HG03108 (cell line): ENCODE results near the gene GP1BB.

Source experiments
- ATAC-seq: cut with Tn5 transposase; IDR thresholded peaks from one replicate; pipeline ENCODE4 v1.9.1; 2021; ENCODE audit warnings: moderate library complexity; ENCODE audit not compliant: unreplicated experiment

Gene GP1BB

DNA sequence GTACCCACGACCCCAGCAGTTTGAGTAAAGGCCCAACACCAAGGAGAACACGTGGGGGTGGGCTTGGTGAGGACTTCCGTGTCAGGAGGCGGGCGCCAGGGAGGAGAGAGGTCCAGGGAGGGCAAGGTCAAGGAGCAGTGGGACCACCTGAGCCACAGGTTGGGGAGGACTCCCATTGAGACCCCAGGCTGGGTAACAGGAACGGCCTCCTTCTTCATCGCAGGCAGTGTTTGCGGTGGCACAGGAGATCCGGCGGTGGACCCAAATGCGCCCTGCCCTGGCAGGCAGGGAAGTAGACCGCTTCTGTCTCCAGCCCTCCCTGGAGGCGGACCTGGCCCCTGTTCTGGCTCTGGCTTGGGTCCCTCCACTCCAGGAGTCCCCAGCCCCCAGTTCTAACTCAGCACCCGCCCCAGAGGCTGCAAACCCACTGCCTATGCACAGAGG lies 31.4 kb downstream of the GP1BB start:
- ATAC-seq, result no peak

DNA sequence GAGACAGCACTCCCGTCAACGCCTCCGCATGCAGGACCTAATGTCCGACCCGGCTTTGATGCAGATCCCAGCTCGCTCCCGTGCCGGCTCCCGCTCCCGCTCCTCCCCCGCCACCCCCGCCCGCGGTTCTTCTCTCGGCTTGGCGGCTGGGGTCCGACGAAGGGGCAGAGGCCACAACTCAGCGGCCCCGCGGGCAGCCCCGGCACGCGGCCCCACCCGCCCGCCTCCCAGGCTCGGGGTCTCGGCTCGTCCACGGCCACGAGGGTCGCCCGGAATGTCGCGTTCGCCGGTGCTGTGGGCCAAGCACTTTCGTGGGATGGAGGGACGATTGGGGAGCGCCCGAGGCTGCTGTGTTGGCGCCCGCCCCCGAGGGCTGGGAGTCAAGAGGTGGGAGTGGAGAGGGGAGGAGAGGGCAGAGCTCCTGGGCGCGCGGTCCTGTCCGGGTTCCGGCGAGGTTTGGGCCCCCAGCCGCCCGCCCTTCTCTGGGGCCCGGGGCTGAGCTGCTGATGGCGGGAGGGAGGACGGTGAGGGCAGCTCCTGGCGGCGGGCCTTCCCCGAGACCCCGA lies 31.9 kb downstream of the GP1BB start:
- no peak for ATAC-seq

DNA sequence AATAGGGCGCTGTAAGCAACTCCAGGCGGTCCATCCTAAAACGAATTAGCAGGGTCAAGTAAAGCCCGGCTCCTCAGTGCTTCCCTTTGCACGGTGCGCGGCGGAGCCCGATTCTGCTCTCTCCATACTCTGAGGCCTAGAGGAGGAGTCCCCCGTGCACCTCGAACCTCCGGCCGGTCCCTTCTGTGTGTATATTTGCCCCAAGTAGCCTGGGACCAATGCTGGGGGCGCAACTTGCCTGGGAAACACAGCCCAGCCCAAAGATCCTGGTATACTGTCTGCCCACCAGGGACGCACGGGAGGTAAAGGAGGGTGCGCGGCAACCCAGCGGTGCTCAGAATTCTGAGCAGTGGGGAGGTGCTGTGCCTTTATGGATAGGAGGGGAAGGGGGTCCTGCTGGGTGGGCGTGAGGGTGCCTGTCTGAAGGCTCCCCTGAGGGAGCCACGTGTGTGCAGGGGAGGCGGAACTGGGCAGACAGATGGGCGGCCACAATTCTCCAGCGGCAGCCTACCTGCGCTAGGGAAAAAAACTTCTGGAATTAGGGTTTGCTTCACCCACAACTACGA lies 32.5 kb downstream of the GP1BB start:
- ATAC-seq, result no peak

DNA sequence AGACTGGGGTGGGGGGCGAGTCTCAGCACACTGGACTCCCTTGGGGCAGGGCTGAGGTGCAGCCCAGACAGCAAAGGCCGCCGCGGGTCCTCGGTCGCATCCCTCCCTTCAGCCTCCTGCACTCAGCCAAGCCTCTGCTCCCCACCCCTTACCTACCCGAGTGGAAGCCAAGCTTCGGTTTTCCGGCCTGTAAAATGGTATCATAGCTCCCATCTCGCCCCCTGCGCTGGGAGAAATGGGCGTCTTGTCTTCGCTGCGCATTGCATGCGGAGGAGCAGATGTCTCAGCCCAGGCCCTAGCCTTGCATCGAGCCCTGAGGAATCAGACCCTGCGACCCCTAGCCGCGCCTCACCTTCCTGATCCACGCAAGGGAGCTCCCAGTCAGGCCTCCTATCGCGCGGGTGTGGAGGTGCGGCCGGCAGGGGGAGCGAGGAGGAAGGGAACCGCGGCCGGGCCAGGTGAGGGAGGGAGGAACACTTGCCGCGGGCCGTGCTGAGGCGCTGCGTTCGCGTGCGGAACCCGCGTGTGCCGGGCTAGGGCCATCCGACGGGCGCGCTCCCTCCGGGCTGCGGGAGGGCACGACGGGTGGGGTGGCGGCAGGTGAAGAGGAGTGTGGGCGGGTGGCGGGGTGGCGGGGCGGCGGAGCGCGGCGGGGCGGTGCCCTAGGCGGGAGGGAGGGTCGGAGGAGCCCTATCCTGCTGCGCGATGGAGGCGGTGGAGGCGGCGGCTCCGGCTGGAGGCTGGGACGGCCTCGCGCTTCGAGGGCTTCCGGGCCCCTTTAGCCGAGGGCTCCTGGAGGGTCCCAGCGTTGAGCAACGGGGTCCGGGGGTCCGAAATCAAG lies 33.2 kb downstream of the GP1BB start:
- no peak for ATAC-seq

DNA sequence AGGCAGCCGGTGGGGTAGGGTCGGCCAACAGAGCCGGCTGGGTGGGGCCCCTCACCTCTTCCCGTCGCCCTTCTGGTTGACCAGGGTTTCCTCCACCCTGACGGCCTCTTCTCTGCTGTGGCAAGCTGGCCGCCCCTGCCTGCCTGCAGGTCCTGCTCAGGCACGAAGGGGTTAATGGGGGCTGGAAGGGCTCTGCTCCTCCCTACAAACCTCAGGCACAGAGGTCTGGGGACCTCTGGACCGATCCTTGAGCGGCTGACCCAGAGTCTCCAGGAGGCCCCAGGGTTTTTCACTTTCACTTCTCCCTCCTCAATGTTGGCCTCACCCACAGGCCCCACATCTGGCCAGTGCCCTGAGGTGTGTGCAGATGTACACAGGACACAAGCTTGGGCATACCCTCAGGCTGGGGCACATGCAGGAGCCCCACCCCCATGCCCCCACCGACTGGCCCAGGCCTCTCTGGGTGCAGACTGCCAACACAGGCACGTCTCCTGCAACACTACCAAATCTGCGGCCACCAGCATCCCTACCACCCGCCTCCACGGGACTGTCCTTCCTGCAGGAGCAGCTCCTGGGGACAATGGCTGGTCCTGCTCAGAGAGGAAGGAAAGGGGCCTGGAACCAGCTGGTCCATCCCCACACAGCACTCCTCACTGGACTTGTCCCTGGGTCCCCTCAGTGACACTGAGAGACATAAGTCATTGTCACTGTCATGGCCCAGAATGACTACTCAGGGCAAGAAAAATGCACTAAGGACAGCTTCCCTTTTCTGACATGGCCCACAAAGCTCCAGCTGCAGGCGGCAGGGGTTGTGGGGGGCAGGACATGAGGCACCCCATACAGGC lies 34.0 kb downstream of the GP1BB start:
- no peak for ATAC-seq

DNA sequence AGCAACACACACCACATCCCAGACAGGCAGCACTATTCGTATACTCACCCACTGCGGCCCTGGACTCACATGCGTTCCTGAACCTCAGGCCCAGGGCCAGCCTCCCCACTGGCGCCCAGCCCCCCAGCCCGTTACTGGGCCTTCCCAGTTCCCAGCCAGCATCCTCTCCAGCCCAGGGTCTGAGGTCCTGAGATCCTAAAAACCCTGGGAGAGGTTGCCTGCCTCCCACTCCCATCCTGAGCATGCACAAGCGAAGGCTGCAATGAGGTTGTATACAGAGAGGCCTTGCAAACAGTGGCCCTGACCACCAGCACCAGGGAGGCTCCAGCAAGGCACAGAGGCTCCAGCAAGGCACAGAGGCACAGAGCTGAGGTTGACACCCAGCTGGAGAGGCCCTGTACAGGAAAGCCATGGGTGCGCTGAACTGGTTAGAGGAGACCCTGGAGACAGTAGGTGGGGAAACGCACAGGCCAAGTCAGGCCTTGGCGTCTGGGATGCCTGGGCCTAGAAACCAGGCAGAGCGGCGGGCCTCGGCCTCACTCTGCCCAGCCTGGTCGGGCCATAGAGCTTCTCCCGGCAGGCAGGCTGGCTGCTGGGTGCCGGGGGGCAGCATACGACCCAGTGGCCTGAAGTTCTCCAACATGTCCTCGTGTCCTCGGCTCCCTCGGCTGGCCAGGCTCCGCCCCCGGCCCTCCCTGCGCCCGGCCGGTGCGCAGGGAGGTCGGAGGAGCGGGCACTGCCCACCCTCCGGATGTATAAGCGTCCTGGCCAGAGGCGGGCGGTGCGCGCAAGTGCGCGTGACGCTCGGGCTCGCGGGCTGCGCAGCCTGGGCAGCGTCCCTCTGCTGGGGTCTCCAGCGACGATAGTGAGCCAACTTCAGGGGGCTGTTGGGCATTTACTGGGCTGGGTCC lies 34.9 kb downstream of the GP1BB start:
- ATAC-seq, result no peak

DNA sequence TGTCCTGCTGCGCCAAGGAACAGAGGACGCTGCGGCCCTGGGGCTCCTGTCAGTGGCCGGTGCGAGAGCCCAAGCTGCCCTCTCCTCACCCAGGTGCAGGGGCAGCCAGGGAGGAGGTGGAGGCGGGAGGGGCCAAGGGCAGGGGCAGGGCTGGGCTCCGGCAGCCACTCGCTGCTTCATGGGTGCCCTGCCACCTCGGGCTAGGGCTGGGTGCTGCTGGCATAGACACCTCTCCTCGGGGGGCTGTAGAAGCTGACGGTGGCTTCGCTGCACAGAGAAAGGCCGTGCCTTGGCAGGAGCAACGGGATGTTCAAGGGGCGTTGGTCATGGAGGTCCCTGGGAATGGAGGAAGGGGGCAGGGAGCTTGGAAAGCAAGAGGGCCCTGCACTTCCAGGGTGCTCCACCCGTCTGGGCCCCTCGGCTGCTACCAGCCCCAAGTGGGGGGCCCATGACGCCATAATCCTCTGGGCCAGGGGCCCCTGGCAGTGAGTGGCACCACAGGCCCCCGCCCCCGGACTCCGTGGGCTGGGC lies 35.6 kb downstream of the GP1BB start:
- no peak for ATAC-seq

DNA sequence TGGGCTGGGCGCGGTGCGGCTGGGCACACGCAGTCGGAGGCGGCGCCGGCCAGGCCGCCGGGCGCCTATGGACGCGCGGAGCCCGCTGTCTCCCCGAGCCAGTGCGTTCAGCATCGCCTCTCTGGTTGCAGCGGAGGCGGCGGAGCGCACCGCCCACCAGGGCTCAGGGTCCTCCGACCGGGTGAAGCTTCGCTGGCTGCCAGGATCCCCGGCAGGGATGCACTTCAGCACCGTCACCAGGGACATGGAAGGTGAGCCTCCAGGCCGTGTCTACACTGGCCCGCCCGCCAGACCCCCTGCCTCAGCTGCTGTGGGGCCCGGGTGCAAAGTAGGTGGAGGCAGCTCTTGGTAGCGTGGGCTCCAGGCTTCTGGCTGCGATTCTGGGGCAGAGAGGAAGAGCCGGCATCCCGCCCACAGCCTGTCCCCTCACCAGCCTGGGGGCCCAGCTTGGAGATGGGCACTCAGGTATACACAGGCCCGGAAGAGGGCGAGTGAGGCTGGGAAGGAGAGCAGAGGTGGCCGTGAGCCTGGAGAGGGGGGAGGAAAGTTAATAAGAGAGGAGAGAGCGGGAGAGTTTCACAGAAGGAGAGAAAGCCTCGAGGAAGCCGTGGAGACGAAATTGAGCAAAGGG lies 36.2 kb downstream of the GP1BB start:
- ATAC-seq, result no peak

DNA sequence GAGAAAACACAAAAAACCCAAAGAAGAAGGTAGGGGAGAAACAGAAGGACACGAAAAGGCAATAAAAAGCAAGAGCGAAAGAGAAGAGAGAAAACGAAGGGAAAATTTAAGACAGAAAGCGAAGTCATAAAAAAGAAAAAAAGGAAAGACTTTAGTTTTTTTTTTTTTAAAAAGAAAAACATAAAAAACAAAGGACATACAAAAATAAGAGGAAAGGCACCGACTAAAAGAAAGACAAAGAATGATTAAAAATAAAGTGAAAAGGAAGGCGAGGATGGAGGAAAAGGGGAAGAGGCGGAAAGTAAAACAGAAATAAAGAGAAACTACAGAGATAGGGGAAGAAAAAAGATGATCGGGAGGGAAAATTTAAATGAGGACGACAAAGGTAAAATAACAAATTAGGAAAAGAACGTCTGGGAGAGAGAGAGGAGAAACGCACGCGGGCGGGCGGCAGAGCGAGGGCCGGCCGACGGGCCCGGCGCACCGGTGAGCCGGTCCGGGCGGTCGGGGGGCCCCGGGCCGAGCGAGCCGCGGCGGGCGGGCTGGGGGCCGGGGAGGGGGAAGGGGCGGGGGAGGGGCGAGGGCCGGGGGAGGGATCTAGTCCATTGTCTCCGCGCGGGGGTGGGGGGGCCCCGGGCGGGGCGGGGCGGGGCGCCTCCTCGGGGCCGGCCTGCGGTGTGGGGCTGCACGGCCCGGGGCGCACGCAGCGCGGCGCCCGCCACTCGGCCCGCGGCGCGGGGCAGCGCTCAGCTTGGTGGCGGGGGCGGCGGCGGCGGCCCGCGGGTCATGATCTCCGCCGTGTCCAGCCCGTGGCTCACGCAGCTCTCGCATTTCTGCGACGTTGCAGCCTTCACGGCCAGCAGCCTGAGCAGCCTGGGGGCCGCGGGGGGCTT lies 37.0 kb downstream of the GP1BB start, which contains the start of gene TBX1:
TSS of gene TBX1 (plus strand) at position 721 of the 893 bp plus-strand sequence. CDS start at position 787, 66 bp downstream.
- ATAC-seq, result no peak

DNA sequence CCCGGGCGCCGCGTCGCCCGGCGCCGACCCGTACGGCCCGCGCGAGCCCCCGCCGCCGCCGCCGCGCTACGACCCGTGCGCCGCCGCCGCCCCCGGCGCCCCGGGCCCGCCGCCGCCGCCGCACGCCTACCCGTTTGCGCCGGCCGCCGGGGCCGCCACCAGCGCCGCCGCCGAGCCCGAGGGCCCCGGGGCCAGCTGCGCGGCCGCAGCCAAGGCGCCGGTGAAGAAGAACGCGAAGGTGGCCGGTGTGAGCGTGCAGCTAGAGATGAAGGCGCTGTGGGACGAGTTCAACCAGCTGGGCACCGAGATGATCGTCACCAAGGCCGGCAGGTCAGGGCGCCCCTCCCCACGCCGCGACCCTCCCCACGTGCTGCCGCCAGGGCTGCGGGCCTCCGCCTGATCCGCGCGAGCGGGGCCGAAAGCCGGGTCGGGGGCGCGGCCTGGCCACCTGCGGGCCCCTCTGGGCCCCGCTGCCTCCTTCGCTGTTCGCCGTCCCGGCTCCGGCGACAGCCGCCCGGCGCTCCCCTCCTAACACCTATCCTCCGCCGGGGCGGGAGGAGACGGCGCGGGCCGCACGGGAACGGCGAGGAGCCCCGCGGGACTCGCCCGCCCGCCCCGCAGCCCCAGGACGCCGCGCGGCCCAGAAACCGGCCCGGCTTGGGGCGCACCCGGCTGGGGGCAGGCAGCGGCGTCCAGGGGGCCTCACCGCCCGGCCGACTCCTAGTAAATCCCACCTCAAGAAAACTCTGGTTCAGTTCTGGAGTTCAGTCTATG lies 37.8 kb downstream of the GP1BB start:
- ATAC-seq, result no peak

DNA sequence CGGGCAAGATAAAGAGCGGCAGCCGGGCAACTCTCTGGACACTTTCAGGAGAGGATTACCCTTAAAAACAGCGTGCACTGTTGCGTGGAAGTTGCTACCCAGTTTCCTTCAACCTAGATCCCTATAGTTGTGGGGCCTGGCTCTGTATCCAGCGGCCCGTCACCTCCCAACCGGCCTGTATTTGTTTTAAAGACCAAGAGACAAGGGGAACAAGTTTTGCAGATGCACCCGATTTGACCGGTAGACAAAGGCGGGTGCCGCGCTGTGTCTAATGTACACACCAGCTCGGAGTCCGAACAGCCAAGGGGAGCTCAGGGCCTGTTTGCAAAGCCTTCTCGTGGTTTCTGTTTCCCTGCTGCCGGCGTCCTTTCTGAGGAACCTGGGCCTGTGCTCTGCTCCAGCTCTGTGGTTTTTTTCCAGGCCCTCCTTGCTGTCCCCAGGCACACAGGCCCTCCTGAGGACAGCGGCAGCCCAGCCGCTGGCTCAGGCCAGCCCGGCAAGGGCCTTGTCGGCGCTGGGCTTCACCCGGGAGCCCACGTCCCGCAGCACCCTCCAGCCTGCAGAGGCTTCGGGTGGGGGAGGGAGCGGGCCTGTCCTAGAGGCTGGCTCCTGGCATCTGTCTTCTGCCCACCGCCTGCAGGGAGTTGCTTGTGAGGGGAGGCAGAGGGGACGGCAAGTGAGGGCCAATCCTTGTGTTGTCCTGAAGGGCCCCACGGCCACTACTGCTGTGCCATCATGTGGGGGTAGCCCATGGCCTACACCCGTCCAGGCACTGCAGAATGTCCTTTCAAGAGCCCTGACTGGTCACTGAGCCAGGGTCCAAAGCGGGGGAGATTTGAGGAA lies 38.6 kb downstream of the GP1BB start:
- ATAC-seq, result no peak

DNA sequence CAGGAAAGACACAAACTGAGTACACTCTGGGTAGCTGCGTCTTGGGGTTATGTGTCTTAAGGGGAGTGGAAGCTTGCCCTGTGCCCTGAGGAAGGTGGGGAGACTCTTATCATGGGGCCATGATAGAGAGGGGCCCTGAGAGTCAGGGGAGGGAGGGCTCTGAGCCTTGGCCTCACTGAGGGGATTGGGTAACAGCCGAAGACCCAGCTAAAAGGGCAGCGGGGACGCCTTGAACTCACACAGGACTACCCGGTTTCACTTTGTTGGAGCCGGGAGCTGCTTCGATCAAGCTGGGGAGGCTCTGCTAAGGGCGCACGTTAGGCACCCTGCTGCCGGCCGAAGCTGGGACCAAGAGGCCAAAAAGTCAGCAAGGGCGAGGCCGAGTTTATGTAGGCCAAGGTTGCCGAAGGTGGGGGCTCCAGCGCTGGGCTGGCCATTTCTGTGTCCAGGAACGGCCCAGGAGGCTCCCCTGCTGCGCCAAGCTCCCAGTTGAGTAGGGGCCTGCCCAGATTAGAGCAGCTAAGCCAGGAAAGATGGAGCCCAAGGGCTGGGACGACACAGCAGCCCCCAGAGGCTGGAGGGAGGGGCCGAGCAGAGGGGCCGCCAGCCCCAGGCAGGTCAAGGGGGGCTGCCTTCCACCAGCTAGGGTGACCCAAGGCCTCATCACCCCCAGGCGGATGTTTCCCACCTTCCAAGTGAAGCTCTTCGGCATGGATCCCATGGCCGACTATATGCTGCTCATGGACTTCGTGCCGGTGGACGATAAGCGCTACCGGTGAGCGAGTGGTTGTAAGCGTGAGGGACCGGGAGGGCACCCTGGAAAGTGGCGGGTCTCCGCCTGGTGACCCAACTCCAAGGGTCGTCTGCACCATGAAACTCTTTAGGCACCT lies 39.5 kb downstream of the GP1BB start:
- no peak for ATAC-seq

DNA sequence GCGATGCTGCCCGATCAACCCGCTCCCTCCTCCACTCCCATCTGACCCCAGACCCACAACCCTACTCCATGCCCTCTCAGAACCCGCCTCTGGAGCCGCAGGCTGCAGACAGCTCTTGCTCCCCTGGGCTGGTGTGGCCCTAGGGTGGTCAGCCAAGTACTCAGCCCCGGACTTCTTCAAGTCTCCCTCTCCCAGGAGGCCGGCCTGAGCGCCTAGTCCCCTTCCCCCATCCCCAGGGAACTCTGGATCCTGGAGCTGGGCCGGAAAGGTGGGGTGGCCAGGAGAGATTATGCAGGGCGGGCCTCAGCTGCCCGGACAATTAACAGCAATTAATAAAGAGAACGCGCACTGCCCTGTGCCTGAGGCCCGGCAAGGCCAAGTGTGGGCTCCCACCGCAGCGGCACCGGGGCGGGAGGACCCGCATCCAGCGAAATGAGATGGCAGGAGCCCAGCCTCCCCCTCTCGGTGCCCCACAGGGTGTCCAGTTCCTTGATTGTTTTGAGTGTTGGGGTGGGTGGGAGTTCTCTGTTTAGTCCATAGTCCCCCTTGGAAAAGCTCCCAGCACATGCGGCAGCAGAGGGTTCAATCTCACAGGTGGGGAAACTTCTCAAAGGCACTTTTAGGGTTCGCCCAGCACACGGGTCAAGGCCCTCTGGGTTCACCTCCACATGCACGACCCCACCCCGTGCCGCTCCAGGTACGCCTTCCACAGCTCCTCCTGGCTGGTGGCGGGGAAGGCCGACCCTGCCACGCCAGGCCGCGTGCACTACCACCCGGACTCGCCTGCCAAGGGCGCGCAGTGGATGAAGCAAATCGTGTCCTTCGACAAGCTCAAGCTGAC lies 40.3 kb downstream of the GP1BB start:
- ATAC-seq, result no peak

DNA sequence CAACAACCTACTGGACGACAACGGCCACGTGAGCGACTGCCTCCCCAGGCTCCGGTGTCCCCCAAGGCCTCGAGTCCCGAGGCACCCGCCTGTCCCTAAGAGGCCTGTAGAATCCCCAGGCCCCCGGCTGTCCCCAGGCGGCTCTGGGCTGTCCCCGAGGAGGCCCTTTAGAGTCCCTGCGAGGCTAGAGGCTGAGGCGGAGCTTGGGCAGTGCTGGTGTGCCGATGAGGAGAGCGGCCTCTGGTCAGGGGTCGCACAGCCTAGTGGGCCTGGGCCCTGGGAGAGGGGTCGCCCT lies 40.9 kb downstream of the GP1BB start:
- no peak for ATAC-seq
